Embryonic facial prominence (tissue), 1 donor: Measurements from ENCODE around the gene C12orf75.

Experiments used
- DNase-seq: peaks from one replicate; pipeline ENCODE4 v3.0.0-alpha.2; 2016; ENCODE audit errors: extremely low spot score

C12orf75 gene

GRCh38 chr12:105418821-105419291, 88.4 kb downstream of the C12orf75 start:
- DNase-seq: no peak

GRCh38 chr12:105419606-105420005, 89.1 kb downstream of the C12orf75 start:
- DNase-seq: no peak

DNA sequence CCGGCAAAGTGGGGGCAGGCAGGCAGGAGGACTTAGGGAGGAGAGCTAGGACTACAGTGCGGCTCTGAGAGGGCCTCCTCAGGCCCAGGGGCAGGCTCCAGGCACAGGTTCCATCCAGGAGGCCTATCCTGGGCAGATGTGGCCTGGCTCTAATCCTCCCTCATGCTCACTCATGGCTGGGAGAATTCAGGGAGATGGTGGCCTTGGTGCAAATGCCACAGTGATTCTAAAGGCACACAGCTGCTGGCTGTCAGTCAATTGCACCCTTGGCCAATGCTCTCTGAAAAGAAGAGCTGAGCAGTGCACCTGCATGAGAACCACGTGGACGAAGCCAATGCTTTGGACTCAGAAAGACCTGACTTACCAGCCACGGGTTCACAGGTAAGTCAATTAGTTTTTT, 89.6 kb downstream of the C12orf75 start:
- DNase-seq: no peak

DNA sequence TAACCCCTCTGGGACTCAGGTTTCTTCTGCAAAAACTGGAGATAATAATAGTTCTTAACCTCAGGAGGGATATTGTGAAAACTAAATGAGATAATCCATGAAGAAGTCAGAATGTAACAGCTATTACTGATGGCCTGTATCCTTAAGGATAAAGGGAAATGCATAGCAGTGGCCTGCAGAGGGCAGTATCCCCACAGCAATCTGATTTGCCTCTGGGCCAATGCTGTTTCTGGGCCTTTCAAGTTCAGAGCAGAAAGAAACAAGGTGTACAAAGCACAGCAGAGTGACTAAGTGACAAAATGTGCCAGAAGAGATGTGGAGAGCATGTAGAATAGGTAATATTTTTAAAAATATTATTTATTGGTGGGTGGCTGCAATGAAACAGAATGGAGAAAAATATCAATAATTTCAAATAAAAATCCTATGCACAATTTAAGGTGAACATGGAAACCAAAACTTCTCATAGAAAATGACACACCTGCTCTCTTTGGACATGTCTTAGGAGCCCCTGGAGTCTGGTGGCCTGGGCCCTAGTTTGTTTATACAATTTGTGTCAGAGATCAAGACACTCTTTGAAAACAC, 90.3 kb downstream of the C12orf75 start:
- peak; percentile 58 for DNase-seq
